HK-2 (cell line): Measurements from ENCODE around the gene UNC13B.

Experiments used
- DNase-seq: peaks from one replicate; pipeline ENCODE4 v3.0.0-alpha.2; 2018; ENCODE audit not compliant: unreplicated experiment

UNC13B gene

GRCh38 chr9:35431467-35431866, 269.7 kb downstream of the UNC13B start:
- no peak for DNase-seq

GRCh38 chr9:35432076-35432475, 270.3 kb downstream of the UNC13B start:
- DNase-seq = no peak

- no peak for DNase-seq
Observed at GRCh38 chr9:35436933-35437332, 275.1 kb downstream of the UNC13B start.

- DNase-seq = no peak
Observed at GRCh38 chr9:35446012-35446411, 284.2 kb downstream of the UNC13B start.

GRCh38 chr9:35448496-35448895, 286.7 kb downstream of the UNC13B start:
- no peak for DNase-seq

- DNase-seq = no peak
Observed at GRCh38 chr9:35452481-35452880, 290.7 kb downstream of the UNC13B start.

GRCh38 chr9:35453786-35454185, 292.0 kb downstream of the UNC13B start:
- no peak for DNase-seq
